Epidermal melanocyte (primary cell): ENCODE measurements around the gene ARAP2.

Experiments used
- DNase-seq: peaks from one replicate; pipeline ENCODE4 v3.0.0; 2011; ENCODE audit warnings: low spot score; ENCODE audit not compliant: insufficient read length

Gene ARAP2

DNA sequence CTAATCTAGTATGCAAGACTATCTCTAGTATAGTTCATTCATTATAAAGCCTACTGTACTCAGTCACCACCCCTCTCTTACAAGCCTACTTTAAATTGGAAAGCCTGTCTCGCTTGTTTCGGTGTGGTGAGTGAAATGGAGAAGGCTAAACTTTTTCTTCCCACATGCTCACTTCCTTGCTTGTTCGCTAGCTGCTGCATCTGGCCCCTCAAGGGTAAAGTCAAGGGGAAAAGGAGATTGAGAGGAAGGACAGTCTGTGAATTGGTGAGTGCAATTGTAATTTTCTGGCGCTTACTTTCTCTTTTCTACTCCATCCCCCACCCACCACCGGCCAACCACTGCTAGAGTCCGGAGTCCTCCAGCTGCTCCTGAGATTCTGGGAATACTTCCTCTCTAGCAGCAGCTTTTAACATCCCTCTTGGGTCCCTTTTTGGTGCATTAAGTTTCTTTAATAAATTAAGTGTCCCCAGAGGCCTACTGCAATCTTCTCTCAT is 12.1 kb upstream of the ARAP2 start:
- DNase-seq, result no peak

DNA sequence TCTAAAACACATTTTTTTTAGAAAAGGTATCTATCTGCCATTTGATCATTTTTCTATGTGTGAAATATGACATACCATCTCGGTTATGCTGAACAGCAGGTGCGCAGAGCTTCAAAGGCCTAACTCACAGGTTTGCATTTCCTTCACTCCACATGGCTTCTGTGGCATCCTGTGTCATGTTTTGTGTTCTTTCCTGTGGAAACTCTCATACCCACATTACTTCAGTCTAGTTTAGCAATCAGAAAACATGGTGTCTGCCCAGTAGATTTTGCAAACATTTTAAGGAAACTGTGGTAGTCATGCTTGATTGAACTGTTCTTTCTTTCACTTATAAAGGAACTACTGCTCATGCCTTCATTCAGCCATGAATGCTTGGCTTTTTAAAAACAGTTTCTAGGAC is 11.3 kb upstream of the ARAP2 start:
- DNase-seq, result no peak

DNA sequence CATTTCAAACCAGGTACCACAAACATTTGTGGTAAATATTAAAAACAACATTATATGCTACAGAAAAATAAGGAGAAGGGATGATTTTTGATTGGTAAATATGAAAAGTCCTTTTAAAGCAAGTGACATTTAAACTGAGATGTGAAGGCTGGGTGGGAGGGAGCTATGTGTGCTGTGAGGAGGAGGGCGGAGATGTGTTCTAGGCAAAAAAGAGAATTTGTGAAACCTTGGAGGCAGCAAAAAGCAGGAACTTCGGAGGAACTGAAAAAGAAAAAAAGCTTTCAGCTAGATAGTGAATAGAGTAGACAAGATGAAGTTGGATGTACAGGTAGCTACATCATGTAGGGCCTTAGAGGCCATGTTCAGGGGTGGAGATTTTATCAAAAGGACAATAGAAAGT is 10.1 kb upstream of the ARAP2 start:
- DNase-seq, result no peak

DNA sequence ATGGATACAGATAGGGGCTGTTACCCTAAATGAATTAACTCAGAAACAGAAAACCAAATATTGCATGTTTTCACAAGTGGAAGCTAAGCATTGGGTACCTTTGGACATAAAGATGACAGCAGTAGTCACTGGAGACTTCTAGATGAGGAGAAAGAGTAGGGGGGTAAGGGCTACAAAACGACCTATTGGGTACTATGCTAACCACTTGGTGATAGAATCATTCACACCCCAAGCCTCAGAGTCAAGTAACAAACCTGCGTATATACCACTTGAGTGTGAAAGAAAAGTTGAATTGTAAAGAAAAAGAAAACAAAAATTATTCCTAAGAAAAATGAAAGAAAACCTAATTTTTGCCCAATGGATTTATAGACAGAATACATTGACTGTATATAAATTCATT is 7.7 kb upstream of the ARAP2 start:
- no peak for DNase-seq

DNA sequence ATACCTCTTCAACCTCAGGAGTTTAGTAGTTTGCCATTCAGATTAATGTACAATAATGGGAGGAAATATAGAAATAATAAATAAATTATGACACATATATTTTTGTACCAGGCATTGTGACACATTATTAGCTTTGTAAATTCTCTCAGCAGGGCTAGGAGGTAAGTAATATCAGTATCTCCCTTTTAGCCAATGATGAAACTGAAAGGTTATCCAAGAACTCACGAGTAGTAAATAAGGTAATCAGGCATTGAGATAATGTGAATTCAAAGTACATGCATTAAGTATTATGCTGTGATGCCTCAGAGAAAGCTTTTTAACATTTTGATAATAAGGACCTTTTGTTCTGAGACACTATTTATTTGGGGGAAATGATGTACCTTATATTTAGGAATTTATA is 5.3 kb upstream of the ARAP2 start:
- DNase-seq, result no peak

DNA sequence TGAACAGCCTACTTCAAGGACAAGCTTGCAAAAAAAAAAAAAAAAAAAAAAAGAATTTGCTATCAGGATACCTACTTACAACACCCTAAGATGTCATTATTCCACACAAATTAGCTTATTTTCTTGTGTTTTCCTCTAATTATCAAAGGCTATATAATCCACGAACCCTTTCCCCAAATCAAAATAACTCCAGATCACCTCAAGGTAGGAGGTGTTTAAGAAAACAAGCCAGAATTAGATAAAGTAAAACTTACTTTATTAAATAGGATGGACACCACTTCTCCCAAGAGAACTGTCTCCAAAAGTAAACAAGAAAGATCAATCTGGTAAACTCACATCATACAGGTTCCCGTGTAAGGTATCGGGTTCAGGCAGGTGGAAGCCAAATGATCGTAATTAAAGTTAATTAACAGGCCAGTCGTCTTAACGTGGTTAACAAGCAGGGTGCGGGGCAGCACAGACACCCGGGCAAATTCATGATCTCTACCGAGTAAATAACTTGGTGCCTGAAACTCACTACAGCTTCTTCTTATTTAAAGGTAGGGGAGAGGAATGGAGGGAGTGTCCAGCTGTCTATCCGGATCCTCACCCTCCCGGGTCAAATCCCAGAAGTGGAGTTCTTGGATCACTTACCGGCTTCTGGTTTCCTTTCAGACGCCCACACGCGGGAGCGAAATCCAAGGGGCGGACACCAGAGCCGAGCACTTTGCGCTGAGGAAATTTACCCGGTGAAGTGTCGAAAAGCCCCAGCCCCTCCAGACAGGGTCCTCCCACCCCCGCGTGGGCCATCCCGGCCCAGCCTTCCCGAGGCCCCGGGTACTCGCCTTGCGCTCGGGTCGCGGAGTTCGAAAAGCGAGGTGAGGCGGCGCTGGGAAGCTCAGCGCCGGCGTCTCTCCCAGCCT is 708 bp downstream of the ARAP2 start:
- DNase-seq, result no peak

DNA sequence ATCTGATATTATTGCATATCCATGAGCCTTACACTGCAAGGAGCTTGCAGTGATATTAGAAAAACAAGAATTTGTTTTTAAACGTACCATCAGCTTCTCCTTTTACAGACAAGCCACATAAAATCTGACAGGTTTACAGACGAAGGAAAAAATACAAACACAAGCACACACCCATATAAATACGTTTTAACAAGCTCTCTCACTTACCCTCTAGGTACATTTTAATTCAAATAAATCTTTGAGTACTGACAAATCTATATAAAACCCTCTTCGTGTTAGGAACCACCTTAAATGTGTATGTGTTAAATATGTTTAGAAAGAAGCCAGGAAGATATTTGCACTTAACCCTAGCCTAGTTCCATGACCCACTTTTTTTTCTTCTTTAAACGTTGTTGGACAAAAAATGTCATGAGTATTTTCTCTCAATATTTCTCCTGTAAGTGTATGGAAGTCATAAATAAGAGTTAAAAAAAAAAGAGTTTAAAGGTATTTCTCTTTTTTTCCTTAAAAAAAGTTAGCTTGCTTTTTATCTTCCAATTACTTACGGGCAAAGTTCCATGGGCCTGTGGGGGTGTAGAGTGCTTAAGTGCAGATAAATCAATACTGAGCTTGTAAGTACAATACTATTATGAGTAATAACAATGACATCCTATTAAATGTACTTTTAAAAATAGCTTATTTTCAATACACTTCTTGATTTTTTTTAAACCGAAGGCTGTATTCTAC is 1.5 kb downstream of the ARAP2 start:
- DNase-seq, result no peak

DNA sequence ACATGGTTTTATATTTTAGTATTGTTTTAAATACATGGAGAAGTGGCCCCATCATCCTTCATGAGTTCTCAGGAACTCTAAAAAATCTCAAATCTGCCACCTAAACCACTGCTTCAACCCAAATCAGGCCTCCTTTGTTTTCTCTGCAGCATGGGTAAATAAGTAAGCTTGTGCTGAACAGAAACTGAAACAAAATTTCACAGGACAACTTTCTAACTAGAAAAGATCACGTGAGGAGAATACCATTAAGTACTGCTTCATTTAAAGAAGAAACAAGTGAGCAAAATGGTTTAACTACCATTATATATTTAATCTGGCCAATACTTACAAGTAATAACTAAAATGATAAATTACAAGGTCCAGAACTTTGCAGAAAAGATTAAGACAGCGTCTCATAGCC is 2.5 kb downstream of the ARAP2 start:
- DNase-seq, result peak; percentile 45

DNA sequence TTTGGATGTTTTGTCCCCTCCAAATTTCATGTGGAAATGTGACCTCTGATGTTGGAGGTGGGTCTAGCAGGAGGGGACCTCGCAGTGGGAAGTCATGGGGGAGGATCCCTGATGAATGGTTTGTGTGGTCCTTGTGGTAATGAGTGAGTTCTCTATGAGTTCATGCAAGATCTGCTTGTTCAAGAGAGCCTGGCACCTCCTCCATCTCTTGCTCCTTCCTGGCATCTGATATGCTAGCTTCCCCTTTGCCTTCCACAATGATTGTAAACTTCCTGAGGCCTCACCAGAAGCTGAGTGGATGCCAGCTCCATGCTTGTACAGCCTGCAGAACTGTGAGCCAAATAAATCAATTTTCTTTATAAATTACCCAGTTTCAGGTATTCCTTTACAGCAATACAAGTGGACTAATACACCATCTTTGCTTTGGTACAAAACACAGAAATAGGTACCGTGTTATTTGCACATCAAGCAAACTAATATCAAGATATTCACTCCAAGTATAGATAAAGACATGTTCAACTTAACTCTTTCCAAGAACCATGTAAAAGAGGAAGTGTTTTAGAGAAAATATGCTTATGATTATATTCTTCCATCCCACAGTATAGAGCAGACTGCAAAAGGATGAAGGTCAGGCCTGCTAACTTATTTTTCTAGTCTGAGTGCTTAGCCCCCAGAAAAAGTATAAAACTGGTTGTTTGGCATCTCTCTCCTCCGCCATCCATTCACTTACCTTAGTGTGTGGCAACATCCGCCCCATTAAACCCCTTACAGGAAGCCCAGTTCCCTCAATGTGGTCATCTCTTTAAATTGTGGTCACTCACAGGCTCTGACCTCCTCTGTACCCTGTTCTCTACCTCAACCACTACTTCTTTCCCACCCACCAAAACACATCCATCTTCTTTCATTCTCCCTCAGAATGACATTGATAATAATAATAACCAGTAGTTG is 6.7 kb downstream of the ARAP2 start:
- DNase-seq, result no peak

DNA sequence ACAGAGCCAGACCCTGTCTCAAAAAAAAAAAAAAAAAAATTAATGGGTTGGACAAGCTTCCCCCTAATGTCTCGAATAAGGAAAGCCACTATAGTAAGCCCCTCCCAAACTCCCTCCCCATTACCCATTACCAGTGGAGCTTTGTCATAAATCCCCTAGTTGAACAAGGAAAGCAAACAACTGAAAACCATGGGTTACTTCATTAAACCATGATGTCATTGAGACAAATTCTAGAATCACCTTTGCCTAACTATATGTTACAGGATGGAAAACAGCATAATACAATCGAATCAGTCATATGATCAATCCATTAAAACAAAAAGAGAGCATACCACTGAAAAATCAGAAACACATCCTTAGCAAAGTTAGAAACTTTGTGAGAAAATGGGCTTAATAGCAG is 8.2 kb downstream of the ARAP2 start:
- no peak for DNase-seq

DNA sequence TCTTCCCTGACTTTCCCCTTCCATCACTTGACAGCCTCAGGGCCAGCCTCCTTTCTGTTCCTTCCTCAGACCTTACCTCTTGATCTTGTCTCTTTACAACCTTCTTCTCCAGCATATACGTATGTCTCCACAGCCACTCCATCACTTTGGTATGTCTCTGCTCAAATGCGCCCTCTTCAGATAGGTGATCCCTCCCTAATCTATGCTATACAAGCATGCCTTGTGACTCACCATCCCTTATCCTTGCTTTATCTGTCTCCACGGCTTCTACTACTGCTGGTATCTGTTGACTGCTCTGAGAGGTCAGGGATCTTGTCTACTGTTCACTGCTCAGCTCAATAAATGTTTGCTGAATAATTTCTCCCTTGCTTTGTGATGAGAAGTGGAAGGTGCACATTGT is 9.0 kb downstream of the ARAP2 start:
- no peak for DNase-seq

DNA sequence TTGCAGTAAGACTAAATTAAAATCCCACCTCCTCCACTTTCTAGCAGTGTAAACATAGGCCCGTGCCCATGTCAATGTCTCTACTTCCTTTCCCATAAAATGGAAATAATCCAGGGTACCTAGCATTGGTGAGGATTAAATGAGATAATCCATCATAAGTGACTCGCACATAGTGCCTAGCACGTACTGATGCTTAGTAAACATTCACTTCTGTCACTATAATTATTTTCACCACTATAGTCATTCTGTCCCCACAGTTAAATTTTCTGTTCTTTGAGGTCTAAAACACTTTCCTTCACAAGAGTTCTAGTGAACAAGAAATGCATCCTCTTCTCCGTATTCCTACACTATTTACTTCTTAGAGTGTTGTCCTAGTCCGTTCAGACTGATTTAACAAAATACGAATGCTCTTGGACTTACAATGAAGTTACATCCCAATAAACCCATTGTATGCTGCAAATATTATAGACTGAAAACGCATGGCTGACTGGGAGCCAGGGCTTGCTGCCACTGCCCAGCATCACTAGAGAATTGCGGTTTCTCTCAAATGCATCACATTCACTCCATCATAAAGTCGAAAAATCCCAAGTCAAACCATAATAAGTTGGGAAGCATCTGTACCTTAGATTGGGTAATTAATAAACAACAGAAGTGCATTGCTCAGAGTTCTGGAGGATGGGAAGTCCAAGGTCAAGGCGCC is 10.6 kb downstream of the ARAP2 start:
- no peak for DNase-seq

DNA sequence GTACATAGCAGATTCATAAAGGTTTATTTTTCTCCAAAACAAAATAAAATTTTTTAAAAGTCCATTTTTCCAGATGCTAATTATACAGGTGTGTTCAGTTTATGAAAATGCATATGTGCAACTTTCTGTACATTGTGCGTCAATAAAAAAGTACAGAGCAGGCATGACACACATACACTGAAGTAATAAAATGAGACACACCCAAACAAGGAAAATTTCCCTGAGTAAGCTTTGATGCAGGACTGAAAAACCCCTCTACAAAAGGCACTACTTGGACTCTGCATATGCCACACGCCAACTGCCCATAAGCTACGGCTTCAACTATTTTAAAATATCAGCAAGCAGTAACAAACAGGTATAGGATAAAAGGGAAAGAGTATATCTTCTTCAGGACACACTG is 13.8 kb downstream of the ARAP2 start:
- DNase-seq, result no peak

DNA sequence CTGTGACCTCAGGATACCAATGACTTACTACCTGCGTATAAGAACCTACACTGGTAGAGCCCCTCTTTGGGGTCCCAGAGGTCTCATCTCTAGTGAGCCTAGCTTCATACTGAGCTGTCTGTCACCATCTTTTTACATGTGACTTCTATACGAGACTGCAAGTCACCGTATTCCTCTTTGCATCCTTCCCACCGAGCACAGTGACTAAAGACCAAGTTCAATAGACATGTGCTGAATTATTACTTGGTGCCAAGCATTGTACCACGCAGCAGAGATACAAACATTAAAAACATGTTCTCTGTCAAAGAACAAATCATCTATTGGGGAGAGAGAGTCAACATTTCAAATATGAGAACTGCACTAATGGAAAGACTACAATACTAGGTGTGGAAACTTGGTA is 16.4 kb downstream of the ARAP2 start:
- no peak for DNase-seq

DNA sequence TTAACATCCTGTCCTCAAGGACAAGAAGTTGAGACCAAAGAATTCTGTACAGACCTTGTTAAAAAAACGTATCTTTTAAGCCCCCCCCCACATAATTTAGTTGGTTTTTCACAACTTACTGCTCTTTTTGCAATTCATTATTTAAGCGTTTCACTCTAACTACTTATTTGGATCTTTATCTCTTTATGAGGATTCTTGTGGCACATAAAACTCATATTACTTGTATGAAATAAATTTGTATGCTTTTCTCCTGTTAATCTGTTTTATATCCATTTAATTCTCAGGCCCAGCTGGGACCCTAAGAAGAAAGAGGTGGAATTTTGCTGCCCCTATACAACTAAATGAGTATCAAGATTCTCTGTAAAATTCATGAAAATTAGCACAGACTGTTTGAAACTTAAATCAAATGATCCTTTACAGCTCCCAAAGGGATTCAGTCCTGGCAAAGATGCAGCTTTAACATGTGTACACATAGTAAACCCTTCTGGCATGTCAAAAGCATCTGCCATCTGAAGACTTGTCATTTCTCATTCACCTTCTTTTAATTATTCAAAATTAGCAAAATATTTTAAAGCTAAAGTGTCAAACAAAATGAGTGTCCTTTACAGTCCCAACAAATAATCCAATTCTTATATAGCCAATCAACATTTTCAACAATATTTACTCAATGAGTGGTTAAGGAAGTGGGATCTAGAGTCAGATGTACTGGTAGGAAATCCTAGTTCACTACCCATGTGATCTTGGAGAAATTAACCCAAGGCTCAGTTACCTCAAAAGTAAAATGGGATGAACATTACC is 17.7 kb downstream of the ARAP2 start:
- DNase-seq, result no peak

DNA sequence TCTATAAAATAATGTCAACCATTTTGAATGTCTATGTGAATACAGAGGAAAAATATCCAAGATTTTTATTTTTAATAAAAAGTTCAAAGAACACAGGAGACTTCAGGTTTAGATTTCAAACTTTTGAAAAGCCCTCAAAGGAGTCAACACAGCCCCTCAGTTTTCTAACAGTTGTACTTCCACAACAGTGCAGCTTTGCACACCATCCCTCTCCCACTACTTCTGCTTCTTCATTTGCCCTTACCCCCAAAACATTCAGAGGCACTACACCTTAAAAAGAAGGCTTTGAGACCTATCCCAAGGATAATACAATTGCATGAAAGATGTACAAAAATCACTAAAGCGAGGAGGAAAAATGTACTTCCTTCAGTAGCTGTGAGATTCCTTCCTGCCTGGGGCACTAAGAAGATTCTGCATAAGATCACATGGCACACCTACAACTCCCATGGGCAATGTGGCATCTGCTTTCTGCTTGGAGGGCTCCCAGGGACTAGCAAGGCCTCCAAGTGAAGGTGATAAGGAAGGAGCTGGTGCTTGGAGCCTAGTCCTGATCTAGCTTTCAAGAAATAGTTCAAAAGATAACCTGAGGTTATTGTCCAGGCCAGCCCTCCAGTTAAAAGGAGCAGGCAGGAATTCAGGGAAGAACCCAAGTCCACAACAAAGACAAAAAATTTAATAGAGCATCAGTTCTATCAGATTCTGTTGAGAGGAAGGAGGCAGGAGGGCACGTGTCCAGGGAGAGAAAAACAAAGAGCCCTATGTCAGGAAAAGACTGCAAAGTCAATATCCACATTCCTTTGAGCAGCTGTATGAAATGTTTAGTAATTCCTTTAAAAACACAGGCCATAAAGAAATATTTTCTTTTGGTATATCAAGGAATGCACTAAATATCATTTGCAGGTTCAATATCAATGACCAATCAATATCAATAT is 19.1 kb downstream of the ARAP2 start:
- no peak for DNase-seq

DNA sequence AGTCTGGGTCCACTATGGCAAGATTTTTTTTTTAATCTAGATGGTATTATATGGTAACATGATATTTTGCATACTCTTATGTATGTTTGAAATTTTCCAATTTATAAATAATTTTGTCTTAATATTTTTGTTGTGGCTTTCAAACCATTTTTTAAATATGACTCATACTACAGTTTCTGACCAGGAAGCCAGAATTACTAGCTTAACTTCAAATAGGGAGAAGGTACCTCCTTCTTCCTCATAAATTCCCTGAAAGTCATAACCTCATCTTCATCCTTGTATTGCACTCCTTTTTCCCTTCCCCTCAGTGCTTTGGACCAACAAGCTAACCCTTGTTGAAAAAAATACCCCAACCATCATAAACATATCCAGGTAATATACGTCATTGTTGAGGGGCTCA is 21.6 kb downstream of the ARAP2 start:
- no peak for DNase-seq

DNA sequence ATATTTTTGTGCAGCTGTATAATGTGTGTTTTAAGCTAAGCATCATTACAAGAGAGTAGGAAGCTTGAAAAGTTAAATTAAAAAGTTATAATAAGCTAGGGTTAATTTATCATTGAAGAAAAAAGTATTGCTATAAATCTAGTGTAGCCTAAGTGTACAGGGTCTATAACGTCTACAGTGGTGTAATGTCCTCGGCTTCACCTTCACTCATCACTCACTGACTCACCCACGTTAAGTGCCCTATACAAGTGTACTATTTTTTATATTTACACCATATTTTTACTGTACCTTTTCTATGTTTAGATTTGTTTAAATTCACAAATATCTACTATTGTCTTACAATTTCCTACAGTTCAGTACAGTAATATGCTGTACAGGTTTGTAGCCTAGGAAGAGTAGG is 23.5 kb downstream of the ARAP2 start:
- no peak for DNase-seq

DNA sequence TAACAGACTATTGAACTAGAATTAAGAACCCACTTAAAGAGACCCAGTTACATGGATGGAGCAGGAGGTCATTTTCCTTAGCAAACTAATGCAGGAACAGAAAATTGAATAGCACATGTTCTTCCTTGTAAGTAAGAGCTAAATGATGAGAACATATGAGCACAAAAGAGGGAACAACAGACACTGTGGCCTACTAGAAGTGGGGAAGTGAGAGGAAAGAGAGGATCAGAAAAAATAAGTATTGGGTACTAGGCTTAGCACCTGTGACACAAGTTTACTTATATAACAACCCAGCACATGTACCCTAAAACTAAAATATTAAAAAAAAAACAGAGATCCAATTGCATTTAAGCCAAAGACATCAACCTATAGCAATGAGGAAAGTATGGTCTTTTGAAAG is 26.2 kb downstream of the ARAP2 start:
- DNase-seq, result no peak
